GM06990 (cell line): Measurements from ENCODE around the gene SLC6A5.
A peak's percentile ranks its signal among the peaks of the same experiment; 100 is the strongest.

ENCODE experiments used
- DNase-seq: peaks from one replicate; pipeline ENCODE4 v3.0.0-alpha.2; 2011; ENCODE audit not compliant: insufficient read length; ENCODE audit errors: extremely low read depth
- H3K27me3 ChIP-seq: replicated peaks from 2 replicates; pipeline ENCODE4 v1.6.0; 2011; ENCODE audit warnings: low read length; ENCODE audit not compliant: control insufficient read depth, insufficient read depth
- H3K36me3 ChIP-seq: 2 replicates; pipeline ENCODE4 v1.5.1; 2011; ENCODE audit warnings: low read length; ENCODE audit not compliant: control insufficient read depth, insufficient read depth
- H3K4me3 ChIP-seq: replicated peaks from 2 replicates; pipeline ENCODE4 v1.5.1; 2011; ENCODE audit warnings: low read depth, mild to moderate bottlenecking, control low read depth, low read length
- CTCF ChIP-seq: IDR thresholded peaks from 2 replicates; pipeline ENCODE4 v1.5.1; 2011; ENCODE audit warnings: low read length, control low read depth, mild to moderate bottlenecking, inconsistent platforms; ENCODE audit not compliant: insufficient read depth, poor library complexity, severe bottlenecking

The SLC6A5 gene

GRCh38 chr11:20668844-20669819 is 69.7 kb downstream of the SLC6A5 start, which contains the start of gene NELL1:
Gene NELL1 (plus strand): TSS chr11:20669586.
- H3K27me3 ChIP-seq = peaks cover 3% of the 10 kb centered on the region

DNA sequence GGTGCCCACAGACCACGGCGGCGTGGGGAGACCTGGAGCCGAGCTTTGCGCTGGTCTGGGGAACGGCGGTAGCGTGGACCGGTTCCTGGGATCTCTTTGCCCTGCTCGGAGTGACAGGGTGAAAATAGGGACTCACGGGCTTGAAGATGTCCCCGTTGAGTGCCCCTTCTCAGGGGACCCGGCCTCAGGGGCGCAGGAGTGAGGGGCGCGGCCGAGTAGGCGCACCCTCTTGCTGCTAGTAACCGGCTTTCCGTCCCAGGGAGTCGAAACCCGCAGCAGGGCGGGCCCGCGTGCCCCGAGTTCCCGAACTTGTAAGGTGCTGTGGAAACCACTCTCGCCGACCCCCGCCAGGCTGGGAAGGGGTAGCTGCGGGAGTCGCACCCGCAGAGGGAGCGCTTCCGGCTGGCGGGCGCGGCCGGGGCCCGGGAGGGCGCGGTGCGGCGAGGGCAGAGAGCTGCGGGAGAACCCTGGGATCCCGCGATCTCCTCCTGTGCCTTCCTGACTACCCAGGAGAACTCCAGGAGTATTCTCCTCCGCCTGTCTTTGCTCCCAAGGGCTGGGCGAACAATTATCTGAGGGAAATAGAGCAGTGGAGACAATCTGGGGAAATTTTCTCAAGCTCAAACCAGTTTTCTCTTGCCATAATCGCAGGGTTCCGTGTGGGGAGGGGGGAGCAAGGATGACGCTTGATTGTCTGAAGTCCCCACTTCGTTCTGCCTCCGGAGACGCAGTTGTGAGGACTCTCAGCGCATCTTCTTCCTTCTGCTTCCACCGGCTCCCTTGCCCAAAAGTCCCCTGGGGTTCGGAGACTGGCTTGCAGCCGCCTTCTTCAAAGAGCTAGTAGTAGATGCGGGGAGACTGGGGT is 70.6 kb downstream of the SLC6A5 start:
- no peak for TF ChIP-seq CTCF
- DNase-seq = peak; percentile 8
- H3K4me3 ChIP-seq = no peak overlapping the region
- H3K27me3 ChIP-seq = peaks cover 3% of the 10 kb centered on the region
- H3K36me3 ChIP-seq = no peaks in the 10 kb centered on the region

More at GRCh38 chr11:20668844-20669819, 69.7 kb downstream of the SLC6A5 start, which contains the start of gene NELL1:
- no peak within 1 kb of the TSS; the same call in 1 of the 2 replicates for H3K4me3 ChIP-seq
- no peak for TF ChIP-seq CTCF
- H3K36me3 ChIP-seq = no peaks in the 10 kb centered on the region
- DNase-seq = peak; percentile 3

GRCh38 chr11:20670932-20671403 is 71.6 kb downstream of the SLC6A5 start:
- Histone ChIP-seq H3K27me3 (peaks cover 3% of the 10 kb centered on the region), H3K4me3 (no peak overlapping the region), H3K36me3 (no peaks in the 10 kb centered on the region)
- no peak for DNase-seq
- no peak for TF ChIP-seq CTCF

DNA sequence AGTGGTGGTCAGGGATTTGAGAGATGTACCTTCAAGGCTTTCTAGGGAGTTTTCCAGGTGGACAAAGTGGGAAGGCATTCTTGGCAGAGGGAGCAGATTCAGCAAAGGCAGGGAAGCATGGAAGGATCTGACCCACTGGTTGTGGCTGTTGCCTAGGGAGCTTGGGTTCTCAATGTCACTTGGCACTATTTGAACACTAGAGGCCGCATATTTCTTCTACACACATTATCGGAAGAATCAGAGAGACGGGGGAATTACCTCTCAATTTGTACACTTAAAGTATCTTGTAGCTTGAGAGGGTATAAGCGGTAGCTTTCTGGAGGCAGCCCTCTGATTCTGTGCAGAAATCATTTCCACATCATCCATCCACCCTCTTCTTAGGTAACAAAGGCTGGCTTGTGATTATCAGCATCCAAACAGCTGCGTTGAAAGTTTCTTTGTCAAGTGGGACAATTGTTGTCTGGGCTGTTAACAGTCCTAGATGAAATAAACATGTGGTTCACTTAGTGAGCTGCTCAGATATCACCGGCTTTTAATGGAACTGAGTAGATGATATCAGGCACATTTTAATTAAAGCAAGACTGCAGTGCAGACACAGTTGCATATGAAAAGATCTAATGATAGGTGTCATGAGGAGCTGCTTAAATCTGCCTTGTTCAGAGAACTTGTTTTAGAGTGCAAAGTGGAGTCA is 72.6 kb downstream of the SLC6A5 start:
- no peaks in the 10 kb centered on the region for H3K36me3 ChIP-seq
- H3K27me3 ChIP-seq = peaks cover 3% of the 10 kb centered on the region
- H3K4me3 ChIP-seq = no peak overlapping the region
- no peak for DNase-seq
- TF ChIP-seq CTCF = peak; percentile 55

GRCh38 chr11:20672575-20672974 is 73.2 kb downstream of the SLC6A5 start:
- no peak for DNase-seq
- peaks cover 3% of the 10 kb centered on the region for H3K27me3 ChIP-seq

More at GRCh38 chr11:20672575-20672974, 73.2 kb downstream of the SLC6A5 start:
- TF ChIP-seq CTCF = peak; percentile 57
- Histone ChIP-seq H3K36me3 (no peaks in the 10 kb centered on the region), H3K4me3 (no peak overlapping the region)
